Thymus (tissue), 11 donors: ENCODE measurements around the gene MBOAT1. TPM values are rescaled to one million over a fixed set of nuclear protein-coding genes. Genes with fewer than 3 reads are reported as not detected.

ENCODE experiments used
- DNase-seq, 9 donors: peaks; one replicate each; pipeline ENCODE4 v3.0.0-alpha.2; 2013; ENCODE audit warnings: low spot score in 9 of 9, low read depth in 6 of 9, missing footprints in 1 of 9
- H3K27ac ChIP-seq, 2 donors: one replicate each; pipeline ENCODE4 v1.5.1; 2013; ENCODE audit warnings: control low read depth in 1 of 2, low read depth in 1 of 2, low read length in 1 of 2, mild to moderate bottlenecking in 1 of 2, moderate library complexity in 1 of 2
- H3K27me3 ChIP-seq, 2 donors: one replicate each; pipeline ENCODE4 v1.5.1; 2013; ENCODE audit warnings: low read length in 1 of 2; ENCODE audit not compliant: control insufficient read depth in 2 of 2, insufficient read depth in 1 of 2
- H3K36me3 ChIP-seq, 2 donors: one replicate each; pipeline ENCODE4 v1.5.1; 2013; ENCODE audit warnings: low read length in 1 of 2, mild to moderate bottlenecking in 1 of 2, moderate library complexity in 1 of 2; ENCODE audit not compliant: control insufficient read depth in 2 of 2, insufficient read depth in 2 of 2
- H3K4me1 ChIP-seq, 2 donors: one replicate each; pipeline ENCODE4 v1.5.1; 2013; ENCODE audit warnings: low read length in 2 of 2; ENCODE audit not compliant: control insufficient read depth in 2 of 2, insufficient read depth in 2 of 2
- H3K4me3 ChIP-seq, 2 donors: one replicate each; pipeline ENCODE4 v1.5.1; 2013; ENCODE audit warnings: low read length in 2 of 2, control low read depth in 1 of 2, mild to moderate bottlenecking in 1 of 2
- H3K9me3 ChIP-seq, 2 donors: one replicate each; pipeline ENCODE4 v1.5.1; 2013; ENCODE audit warnings: low read length in 1 of 2, mild to moderate bottlenecking in 1 of 2; ENCODE audit not compliant: control insufficient read depth in 2 of 2, insufficient read depth in 1 of 2
- WGBS: extraction: QIAGEN DNeasy Blood & Tissue Kit; methylation state at CpG from one replicate; pipeline ENCODE4 v1.1.7; 2013; 5-methylcytosine and 5-hydroxymethylcytosine counted together
- polyA plus RNA-seq: library from polyadenylated mRNA; stranded (reverse); fragments of 200-250 nt; gene quantifications from one replicate; pipeline ENCODE4 v1.2.3, GENCODE V29; 2013
- total RNA-seq: library from RNA; stranded (reverse); fragments of 120-200 nt; gene quantifications from one replicate; pipeline ENCODE4 v1.2.4, GENCODE V29; 2013
- donor health status: healthy.

The MBOAT1 gene
- total and polyA plus RNA-seq, 2 donors, result 2.3 to 4.7 TPM

GRCh38 chr6:20112241-20112640, 100.0 kb downstream of the MBOAT1 start:
- no peaks in the 10 kb centered on the region for H3K9me3 ChIP-seq
- H3K4me3 ChIP-seq, result no peak overlapping the region
- H3K4me1 ChIP-seq, result no peaks in the 10 kb centered on the region
- no peaks in the 10 kb centered on the region for H3K27me3 ChIP-seq
- 83% methylated on average over 5 of the region's 5 CpGs for WGBS
- H3K36me3 ChIP-seq, result no peaks in the 10 kb centered on the region
- no peak for DNase-seq
- no peak overlapping the region for H3K27ac ChIP-seq

DNA sequence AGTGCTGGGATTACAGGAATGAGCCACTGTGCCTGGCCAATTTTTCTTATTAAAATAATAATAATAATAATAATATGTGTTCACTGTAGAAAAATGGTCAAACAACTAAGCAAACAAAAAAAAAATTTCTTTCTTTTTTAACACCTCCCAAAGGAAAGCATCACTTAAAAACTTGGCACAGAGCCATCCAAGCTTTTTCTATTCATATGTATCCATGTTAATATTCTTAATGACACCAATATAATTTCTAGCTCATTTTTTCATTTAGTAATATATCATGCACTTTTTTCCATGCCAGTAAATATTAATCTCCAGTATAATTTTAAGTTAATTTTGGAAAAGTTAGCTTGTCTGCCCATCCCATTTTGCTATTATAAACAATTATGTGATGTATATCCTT, 101.8 kb downstream of the MBOAT1 start:
- Histone ChIP-seq H3K27ac (no peak overlapping the region), H3K9me3 (no peaks in the 10 kb centered on the region), H3K27me3 (no peaks in the 10 kb centered on the region), H3K4me3 (no peak overlapping the region), H3K36me3 (no peaks in the 10 kb centered on the region), H3K4me1 (no peaks in the 10 kb centered on the region)
- DNase-seq, result no peak

- no peaks in the 10 kb centered on the region for H3K27me3 ChIP-seq
- no peaks in the 10 kb centered on the region for H3K4me1 ChIP-seq
- no peaks in the 10 kb centered on the region for H3K36me3 ChIP-seq
- H3K27ac ChIP-seq, result no peak overlapping the region
- WGBS, result 87% methylated on average over 6 of the region's 6 CpGs
- H3K9me3 ChIP-seq, result no peaks in the 10 kb centered on the region
- no peak overlapping the region for H3K4me3 ChIP-seq
- DNase-seq, result peak in 1 of 9 donors; percentile 16
These were observed 102.7 kb downstream of the MBOAT1 start for GRCh38 chr6:20109526-20109925.

DNA sequence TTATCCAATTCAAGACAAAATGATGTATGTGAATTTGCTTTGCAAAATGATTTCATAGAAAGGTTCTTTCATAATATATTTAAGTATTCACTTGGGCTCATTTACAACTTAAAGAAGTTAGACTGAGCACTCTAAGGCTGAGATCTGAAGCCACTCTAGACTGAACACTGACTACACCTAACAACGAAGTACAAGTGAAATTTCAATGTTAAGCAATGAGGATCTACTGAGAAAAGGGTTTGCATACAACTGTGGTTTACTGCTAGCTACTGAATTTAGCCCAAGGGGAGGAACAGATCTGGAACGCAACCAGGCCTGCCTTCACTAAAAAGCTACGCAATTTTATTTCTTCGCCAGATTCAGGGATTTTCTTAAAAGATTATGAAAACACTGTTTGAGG, 106.4 kb downstream of the MBOAT1 start:
- H3K9me3 ChIP-seq, result no peaks in the 10 kb centered on the region
- H3K27ac ChIP-seq, result no peak overlapping the region
- no peak for DNase-seq
- no peaks in the 10 kb centered on the region for H3K4me1 ChIP-seq
- H3K4me3 ChIP-seq, result no peak overlapping the region
- H3K27me3 ChIP-seq, result no peaks in the 10 kb centered on the region
- WGBS, result 97% methylated on average over 4 of the region's 4 CpGs
- no peaks in the 10 kb centered on the region for H3K36me3 ChIP-seq

GRCh38 chr6:20104696-20105095, 107.6 kb downstream of the MBOAT1 start:
- Histone ChIP-seq H3K9me3 (no peaks in the 10 kb centered on the region), H3K27me3 (no peaks in the 10 kb centered on the region), H3K4me3 (no peak overlapping the region), H3K4me1 (no peaks in the 10 kb centered on the region), H3K36me3 (no peaks in the 10 kb centered on the region), H3K27ac (no peak overlapping the region)
- 96% methylated on average over 2 of the region's 2 CpGs for WGBS
- DNase-seq, result no peak

DNA sequence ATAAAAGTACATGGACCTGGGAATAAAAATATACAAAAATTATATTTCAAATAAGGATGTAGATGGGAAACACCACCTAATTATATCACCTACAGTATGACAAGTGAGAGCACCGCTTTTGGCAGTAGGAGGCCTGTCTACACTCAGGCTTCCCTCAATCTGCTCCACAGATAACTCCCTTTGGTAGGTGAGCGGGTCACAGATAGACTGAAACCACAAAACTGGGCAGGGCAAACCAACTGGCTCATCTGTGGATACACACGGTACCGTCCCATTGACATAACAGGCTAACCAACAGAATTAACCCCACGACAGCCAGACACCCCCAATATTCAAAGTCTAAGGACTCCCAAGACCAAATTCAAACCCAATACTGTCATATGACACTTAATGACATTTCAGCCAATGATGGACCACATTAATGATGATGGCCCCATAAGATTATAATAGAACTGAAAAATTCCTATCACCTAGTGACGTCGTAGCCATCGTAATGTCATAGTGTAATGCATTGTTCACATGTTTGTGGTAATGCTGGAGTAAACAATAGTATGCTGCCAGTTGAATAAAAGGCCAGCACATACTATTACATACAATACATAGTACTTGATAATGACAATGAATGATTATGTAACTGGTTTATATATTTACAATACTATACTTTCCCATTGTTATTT, 109.7 kb downstream of the MBOAT1 start:
- no peaks in the 10 kb centered on the region for H3K36me3 ChIP-seq
- no peak for DNase-seq
- no peak overlapping the region for H3K27ac ChIP-seq
- H3K4me3 ChIP-seq, result no peak overlapping the region
- no peaks in the 10 kb centered on the region for H3K9me3 ChIP-seq
- H3K27me3 ChIP-seq, result no peaks in the 10 kb centered on the region
- no peaks in the 10 kb centered on the region for H3K4me1 ChIP-seq
- WGBS, result 97% methylated on average over 8 of the region's 8 CpGs

DNA sequence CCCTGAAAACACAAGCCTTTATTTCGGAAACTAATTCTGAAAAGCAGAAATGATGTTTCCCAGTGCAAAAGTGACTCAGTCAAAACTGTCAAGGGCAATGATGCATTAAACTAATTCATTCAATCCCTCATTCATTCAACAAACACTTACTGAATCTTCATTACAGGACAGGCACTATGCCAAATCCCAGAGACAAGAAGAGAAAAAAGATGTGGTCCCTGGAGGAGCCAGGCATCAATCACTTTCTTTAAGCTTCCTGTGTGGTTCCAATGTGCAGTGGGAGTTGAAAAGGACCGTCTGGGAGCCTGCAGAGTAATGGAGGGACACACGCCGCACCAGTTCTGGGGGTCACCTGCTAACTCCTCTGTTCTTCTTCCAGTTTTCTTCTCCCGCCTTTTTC, 113.1 kb downstream of the MBOAT1 start:
- DNase-seq, result no peak
- no peaks in the 10 kb centered on the region for H3K4me1 ChIP-seq
- H3K9me3 ChIP-seq, result no peaks in the 10 kb centered on the region
- H3K36me3 ChIP-seq, result no peaks in the 10 kb centered on the region
- no peaks in the 10 kb centered on the region for H3K27me3 ChIP-seq
- H3K27ac ChIP-seq, result no peak overlapping the region
- H3K4me3 ChIP-seq, result no peak overlapping the region
- WGBS, result 95% methylated on average over 5 of the region's 5 CpGs

DNA sequence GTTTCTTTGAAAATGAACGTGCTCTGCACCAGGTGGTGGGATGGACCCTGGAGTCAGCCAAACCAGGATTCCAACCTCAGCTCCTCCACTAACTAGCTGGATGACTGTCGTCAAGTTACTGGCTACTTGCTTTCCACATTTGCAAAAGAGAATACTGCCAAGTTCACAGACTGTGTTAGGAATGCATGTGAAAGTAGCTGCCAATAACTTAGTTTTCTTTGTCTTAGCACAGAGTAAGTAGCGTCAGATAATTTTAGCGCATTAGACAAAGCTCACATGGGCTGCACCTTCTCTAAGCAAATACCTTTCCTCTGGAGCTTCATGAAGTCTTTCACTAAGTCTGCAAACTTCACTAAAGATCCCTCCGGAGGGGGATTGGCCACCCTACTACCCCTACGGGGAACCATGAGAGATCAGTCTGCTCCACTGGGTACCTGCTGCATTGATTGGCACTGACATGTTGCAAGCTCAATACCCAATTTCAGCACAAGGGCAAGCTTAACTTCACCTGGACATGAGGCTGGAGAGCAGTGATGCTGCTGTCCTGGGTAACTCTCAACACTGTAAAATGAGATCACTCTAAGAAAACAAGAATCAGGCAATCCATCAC, 113.9 kb downstream of the MBOAT1 start:
- H3K9me3 ChIP-seq, result no peaks in the 10 kb centered on the region
- no peak overlapping the region for H3K4me3 ChIP-seq
- no peaks in the 10 kb centered on the region for H3K4me1 ChIP-seq
- no peak for DNase-seq
- 93% methylated on average over 6 of the region's 6 CpGs for WGBS
- no peaks in the 10 kb centered on the region for H3K36me3 ChIP-seq
- H3K27ac ChIP-seq, result no peak overlapping the region
- H3K27me3 ChIP-seq, result no peaks in the 10 kb centered on the region

DNA sequence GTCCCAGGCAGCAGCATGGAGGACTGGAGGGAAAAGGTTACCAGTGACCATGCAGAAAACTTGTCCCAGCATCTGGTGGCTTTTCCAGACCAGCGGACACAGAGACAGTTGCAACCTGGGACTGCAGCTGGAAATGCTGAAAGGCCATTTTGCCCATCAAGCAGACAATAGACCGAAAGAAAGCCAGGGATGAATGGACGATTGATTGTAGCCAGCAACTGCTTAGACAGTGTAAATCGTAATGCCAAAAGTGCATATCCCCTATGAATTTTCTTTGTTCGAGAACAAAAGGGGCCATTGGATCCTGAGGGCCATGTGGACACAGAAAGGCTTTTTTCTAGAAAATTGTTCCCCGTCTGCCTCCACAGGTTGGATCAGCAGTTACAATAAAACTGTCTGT, 115.7 kb downstream of the MBOAT1 start:
- Histone ChIP-seq H3K27ac (no peak overlapping the region), H3K4me3 (no peak overlapping the region), H3K27me3 (no peaks in the 10 kb centered on the region), H3K36me3 (no peaks in the 10 kb centered on the region), H3K9me3 (no peaks in the 10 kb centered on the region), H3K4me1 (no peaks in the 10 kb centered on the region)
- DNase-seq, result no peak
- 98% methylated on average over 6 of the region's 6 CpGs for WGBS
